ENCODE measurements around the gene JUP. TPM values are rescaled to one million over a fixed set of nuclear protein-coding genes. Genes with fewer than 3 reads are reported as not detected.

JUP gene
- total RNA-seq, 1 experiment from 2014 or later = 224 TPM

DNA sequence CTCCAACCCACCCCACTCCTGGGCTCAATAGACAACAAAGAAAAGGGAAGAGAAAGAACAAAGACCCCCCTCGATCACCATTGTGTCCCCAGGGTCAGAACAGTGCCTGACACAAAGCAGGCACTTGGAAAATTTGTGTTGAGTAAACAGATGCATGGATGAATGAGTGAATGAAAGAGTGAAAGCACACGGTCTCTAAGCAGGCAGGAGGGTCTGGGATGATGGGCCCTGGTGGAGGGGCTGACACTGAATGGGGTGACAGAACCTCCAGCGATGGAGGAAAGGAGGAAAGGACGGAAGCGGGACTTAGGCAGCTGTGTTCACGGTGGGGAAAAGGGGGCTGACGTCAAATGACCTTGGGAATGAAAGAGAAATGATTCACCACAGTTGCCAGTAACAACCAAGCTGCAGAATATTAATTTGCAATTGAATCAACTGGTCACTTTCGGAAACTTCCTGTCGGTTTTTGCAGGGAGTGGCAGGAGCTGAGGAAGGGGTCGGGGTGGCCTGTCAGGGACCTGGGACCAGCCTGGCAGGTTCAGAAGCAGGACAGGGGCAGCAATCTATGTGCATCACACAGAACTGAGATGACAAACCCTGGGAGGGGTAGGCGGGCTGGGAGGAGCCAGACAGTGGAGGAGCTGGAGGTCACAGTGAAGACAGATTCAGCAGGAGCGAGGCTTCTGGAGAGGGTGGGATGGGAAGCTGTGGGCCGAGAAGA lies 81.1 kb downstream of the JUP start:
- no peak for ATAC-seq
- ChIA-PET RAD21 (ENCODE audit: low non-redundant PET in 1 of 2, low total read pairs in 2 of 2, uncharacterized antibody in 2 of 2, unreplicated experiment in 2 of 2) (no interaction called here), CTCF (interaction anchor here (4.6 kb wide), 1 partner anchor 10 kb away, joined by 27 read pairs; no protein-coding TSS in a partner anchor), POLR2A (interaction anchor here (4.0 kb wide), 1 partner anchor 16 kb away, joined by 32 read pairs; the partner anchor contains the start of gene EIF1)
- H3K4me2 ChIP-seq (ENCODE audit: low read length) = no peak overlapping the region
- no peaks in the 10 kb centered on the region for H3K4me1 ChIP-seq (ENCODE audit: control insufficient read depth in 1 of 2, insufficient read depth in 2 of 2, low read length in 2 of 2)
- TF ChIP-seq RAD21 (IDR thresholded peaks at IDR 0.05; ENCODE audit: low read depth) (no peak), JUND (IDR thresholded peaks at IDR 0.05) (no peak), POLR2AphosphoS5 (IDR thresholded peaks at IDR 0.05; ENCODE audit: low read depth, low read length) (no peak), CEBPB (IDR thresholded peaks at IDR 0.05; ENCODE audit: low read depth) (no peak), EZH2 (IDR thresholded peaks at IDR 0.05) (no peak), SRF (IDR thresholded peaks at IDR 0.05; ENCODE audit: low read depth) (no peak), ZNF274 (IDR thresholded peaks at IDR 0.05; ENCODE audit: low read depth, low read length) (no peak), ZBTB33 (IDR thresholded peaks at IDR 0.05; ENCODE audit: extremely low read depth, insufficient replicate concordance, low read length) (no peak), SP1 (IDR thresholded peaks at IDR 0.05; ENCODE audit: low read depth) (no peak), EZH2phosphoT487 (IDR thresholded peaks at IDR 0.05; ENCODE audit: borderline replicate concordance) (no peak), POLR2A (IDR thresholded peaks at IDR 0.05; ENCODE audit: borderline replicate concordance, extremely low read depth, insufficient read depth, insufficient read length) (no peak), EGR1 (IDR thresholded peaks at IDR 0.05; ENCODE audit: low read depth) (no peak), SIN3A (IDR thresholded peaks at IDR 0.05; ENCODE audit: low read depth) (no peak)
- TF ChIP-seq, protein P1, sequence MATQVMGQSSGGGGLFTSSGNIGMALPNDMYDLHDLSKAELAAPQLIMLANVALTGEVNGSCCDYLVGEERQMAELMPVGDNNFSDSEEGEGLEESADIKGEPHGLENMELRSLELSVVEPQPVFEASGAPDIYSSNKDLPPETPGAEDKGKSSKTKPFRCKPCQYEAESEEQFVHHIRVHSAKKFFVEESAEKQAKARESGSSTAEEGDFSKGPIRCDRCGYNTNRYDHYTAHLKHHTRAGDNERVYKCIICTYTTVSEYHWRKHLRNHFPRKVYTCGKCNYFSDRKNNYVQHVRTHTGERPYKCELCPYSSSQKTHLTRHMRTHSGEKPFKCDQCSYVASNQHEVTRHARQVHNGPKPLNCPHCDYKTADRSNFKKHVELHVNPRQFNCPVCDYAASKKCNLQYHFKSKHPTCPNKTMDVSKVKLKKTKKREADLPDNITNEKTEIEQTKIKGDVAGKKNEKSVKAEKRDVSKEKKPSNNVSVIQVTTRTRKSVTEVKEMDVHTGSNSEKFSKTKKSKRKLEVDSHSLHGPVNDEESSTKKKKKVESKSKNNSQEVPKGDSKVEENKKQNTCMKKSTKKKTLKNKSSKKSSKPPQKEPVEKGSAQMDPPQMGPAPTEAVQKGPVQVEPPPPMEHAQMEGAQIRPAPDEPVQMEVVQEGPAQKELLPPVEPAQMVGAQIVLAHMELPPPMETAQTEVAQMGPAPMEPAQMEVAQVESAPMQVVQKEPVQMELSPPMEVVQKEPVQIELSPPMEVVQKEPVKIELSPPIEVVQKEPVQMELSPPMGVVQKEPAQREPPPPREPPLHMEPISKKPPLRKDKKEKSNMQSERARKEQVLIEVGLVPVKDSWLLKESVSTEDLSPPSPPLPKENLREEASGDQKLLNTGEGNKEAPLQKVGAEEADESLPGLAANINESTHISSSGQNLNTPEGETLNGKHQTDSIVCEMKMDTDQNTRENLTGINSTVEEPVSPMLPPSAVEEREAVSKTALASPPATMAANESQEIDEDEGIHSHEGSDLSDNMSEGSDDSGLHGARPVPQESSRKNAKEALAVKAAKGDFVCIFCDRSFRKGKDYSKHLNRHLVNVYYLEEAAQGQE (IDR thresholded peaks at IDR 0.05; ENCODE audit: low read depth) = no peak
- TF ChIP-seq, protein P2, sequence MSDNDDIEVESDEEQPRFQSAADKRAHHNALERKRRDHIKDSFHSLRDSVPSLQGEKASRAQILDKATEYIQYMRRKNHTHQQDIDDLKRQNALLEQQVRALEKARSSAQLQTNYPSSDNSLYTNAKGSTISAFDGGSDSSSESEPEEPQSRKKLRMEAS (IDR thresholded peaks at IDR 0.05) = no peak
- intact Hi-C loops (cut with micrococcal nuclease) = no loop called here
- no peaks in the 10 kb centered on the region for H3K36me3 ChIP-seq (ENCODE audit: control insufficient read depth in 1 of 2, insufficient read depth in 2 of 2, low read length in 2 of 2)
- no peak for DNase-seq (ENCODE audit: low read depth, low spot score)
- no peaks in the 10 kb centered on the region for H3K27me3 ChIP-seq (ENCODE audit: insufficient read depth, low read length)
- no peak overlapping the region for H3K27ac ChIP-seq (ENCODE audit: low read depth, low read length)
- H3K9me2 ChIP-seq (ENCODE audit: insufficient read depth) = no peaks in the 10 kb centered on the region
- H3K4me3 ChIP-seq (replicated peaks in 1 of 2; ENCODE audit: low read depth in 1 of 2, low read length in 2 of 2) = no peak overlapping the region
- H4K20me1 ChIP-seq (ENCODE audit: insufficient read depth) = no peaks in the 10 kb centered on the region
- H2AFZ ChIP-seq (ENCODE audit: low read depth, low read length, poor library complexity, severe bottlenecking) = no peak overlapping the region
- no peaks in the 10 kb centered on the region for H3K79me2 ChIP-seq (ENCODE audit: insufficient read depth, low read length)
- no peak overlapping the region for H3K9ac ChIP-seq (ENCODE audit: low read length)
- BruUV-seq (replicated peaks) = no TSS peak
- H3K9me3 ChIP-seq (ENCODE audit: control insufficient read depth in 1 of 2, insufficient read depth in 1 of 2, low read depth in 1 of 2, low read length in 2 of 2) = no peaks in the 10 kb centered on the region

Data from HCT116 (cell line).